ENCODE data around the gene HGD. TPM values are rescaled to one million over a fixed set of nuclear protein-coding genes. Genes with fewer than 3 reads are reported as not detected.

HGD gene
- total RNA-seq, 2 experiments from 2014 or later = 0.19 TPM; not detected in 1

GRCh38 chr3:120637851-120638559 is 44.0 kb downstream of the HGD start:
- Histone ChIP-seq H2AFZ (ENCODE audit: low read length) (no peak overlapping the region), H3K9me3 (ENCODE audit: low read length) (no peaks in the 10 kb centered on the region), H3K4me1 (ENCODE audit: insufficient read depth, low read length, poor library complexity, severe bottlenecking) (no peaks in the 10 kb centered on the region), H3K4me2 (ENCODE audit: low read length) (no peak overlapping the region), H4K20me1 (ENCODE audit: insufficient read depth, low read length) (no peaks in the 10 kb centered on the region), H3K9me2 (ENCODE audit: insufficient read depth, low read length) (no peaks in the 10 kb centered on the region), H3K36me3 (ENCODE audit: insufficient read depth, low read length) (no peaks in the 10 kb centered on the region), H3K79me2 (ENCODE audit: insufficient read depth, low read depth, low read length) (no peaks in the 10 kb centered on the region), H3K4me3 (ENCODE audit: low read depth, low read length, poor library complexity, severe bottlenecking) (no peak overlapping the region), H3K27ac (ENCODE audit: low read depth, low read length, poor library complexity, severe bottlenecking) (no peak overlapping the region)
- DNase-seq (ENCODE audit: low spot score) = no peak
- ChIA-PET CTCF (ENCODE audit: unreplicated experiment) (no interaction called here), POLR2A (no interaction called here)
- TF ChIP-seq EZH2phosphoT487 (IDR thresholded peaks at IDR 0.05; ENCODE audit: borderline replicate concordance, low read depth, low read length) = no peak
- TF ChIP-seq CTCF (conservative IDR thresholded peaks at IDR 0.05; ENCODE audit: low read length) = no peak
- intact Hi-C loops (cut with micrococcal nuclease; ENCODE audit: unreplicated experiment) = no loop called here
- no TSS peak for BruUV-seq (replicated peaks)

- Histone ChIP-seq H3K4me1 (ENCODE audit: insufficient read depth, low read length, poor library complexity, severe bottlenecking) (no peaks in the 10 kb centered on the region), H4K20me1 (ENCODE audit: insufficient read depth, low read length) (no peaks in the 10 kb centered on the region), H3K4me3 (ENCODE audit: low read depth, low read length, poor library complexity, severe bottlenecking) (no peak overlapping the region), H3K79me2 (ENCODE audit: insufficient read depth, low read depth, low read length) (no peaks in the 10 kb centered on the region), H3K4me2 (ENCODE audit: low read length) (no peak overlapping the region), H3K9me2 (ENCODE audit: insufficient read depth, low read length) (no peaks in the 10 kb centered on the region), H2AFZ (ENCODE audit: low read length) (no peak overlapping the region), H3K27ac (ENCODE audit: low read depth, low read length, poor library complexity, severe bottlenecking) (no peak overlapping the region), H3K9me3 (ENCODE audit: low read length) (no peaks in the 10 kb centered on the region), H3K36me3 (ENCODE audit: insufficient read depth, low read length) (no peaks in the 10 kb centered on the region)
- intact Hi-C loops (cut with micrococcal nuclease; ENCODE audit: unreplicated experiment) = no loop called here
- CTCF ChIA-PET (ENCODE audit: unreplicated experiment) = no interaction called here
- TF ChIP-seq EZH2phosphoT487 (IDR thresholded peaks at IDR 0.05; ENCODE audit: borderline replicate concordance, low read depth, low read length) (no peak), CTCF (conservative IDR thresholded peaks at IDR 0.05; ENCODE audit: low read length) (no peak)
- DNase-seq (ENCODE audit: low spot score) = no peak
- POLR2A ChIA-PET = interaction anchor here (0.6 to 0.7 kb wide), 2 partner anchors 194 to 543 kb away, joined by 3 to 5 read pairs; no protein-coding TSS in a partner anchor
- no TSS peak for BruUV-seq (replicated peaks)
Observed at GRCh38 chr3:120636795-120637401, 45.1 kb downstream of the HGD start.

- Histone ChIP-seq H3K4me3 (ENCODE audit: low read depth, low read length, poor library complexity, severe bottlenecking) (no peak overlapping the region), H3K36me3 (ENCODE audit: insufficient read depth, low read length) (no peaks in the 10 kb centered on the region), H3K4me2 (ENCODE audit: low read length) (no peak overlapping the region), H4K20me1 (ENCODE audit: insufficient read depth, low read length) (no peaks in the 10 kb centered on the region), H3K27ac (ENCODE audit: low read depth, low read length, poor library complexity, severe bottlenecking) (no peak overlapping the region), H3K9me3 (ENCODE audit: low read length) (no peaks in the 10 kb centered on the region), H2AFZ (ENCODE audit: low read length) (no peak overlapping the region), H3K79me2 (ENCODE audit: insufficient read depth, low read depth, low read length) (no peaks in the 10 kb centered on the region), H3K9me2 (ENCODE audit: insufficient read depth, low read length) (no peaks in the 10 kb centered on the region), H3K4me1 (ENCODE audit: insufficient read depth, low read length, poor library complexity, severe bottlenecking) (no peaks in the 10 kb centered on the region)
- CTCF ChIA-PET (ENCODE audit: unreplicated experiment) = no interaction called here
- no peak for DNase-seq (ENCODE audit: low spot score)
- TF ChIP-seq CTCF (conservative IDR thresholded peaks at IDR 0.05; ENCODE audit: low read length) (no peak), EZH2phosphoT487 (IDR thresholded peaks at IDR 0.05; ENCODE audit: borderline replicate concordance, low read depth, low read length) (no peak)
- POLR2A ChIA-PET = interaction anchor here (0.6 to 0.7 kb wide), 2 partner anchors 17 to 205 kb away, joined by 3 to 4 read pairs; no protein-coding TSS in a partner anchor
- no TSS peak for BruUV-seq (replicated peaks)
- intact Hi-C loops (cut with micrococcal nuclease; ENCODE audit: unreplicated experiment) = no loop called here
Observed at GRCh38 chr3:120634539-120634938, 47.5 kb downstream of the HGD start.
